COLO829 (cell line): Measurements from ENCODE around the gene MRPL10.
A peak's percentile ranks its signal among the peaks of the same experiment; 100 is the strongest.

Experiments
- DNase-seq: peaks from one replicate; pipeline ENCODE4 v3.0.0; 2012; ENCODE audit warnings: low spot score

MRPL10 gene

DNA sequence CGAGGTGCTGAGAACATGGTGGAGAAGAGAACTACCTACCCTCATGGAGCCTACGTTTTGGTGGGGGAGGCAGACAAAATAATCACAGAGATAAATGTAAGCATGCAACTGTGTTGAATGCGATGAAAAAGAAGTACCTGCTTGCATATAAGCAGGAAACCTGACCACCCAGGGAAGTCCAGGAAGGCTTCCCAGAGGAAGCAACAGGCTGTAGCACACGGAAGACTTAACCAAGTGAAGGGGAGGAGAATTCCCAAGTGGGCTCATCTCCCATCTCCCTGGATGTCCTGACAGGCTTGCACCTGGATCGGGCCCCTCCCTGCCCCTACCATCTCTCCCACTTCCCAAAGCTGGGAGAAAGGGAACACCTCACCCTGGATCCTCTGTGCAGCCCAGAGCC, 7.7 kb upstream of the MRPL10 start:
- DNase-seq: no peak

DNA sequence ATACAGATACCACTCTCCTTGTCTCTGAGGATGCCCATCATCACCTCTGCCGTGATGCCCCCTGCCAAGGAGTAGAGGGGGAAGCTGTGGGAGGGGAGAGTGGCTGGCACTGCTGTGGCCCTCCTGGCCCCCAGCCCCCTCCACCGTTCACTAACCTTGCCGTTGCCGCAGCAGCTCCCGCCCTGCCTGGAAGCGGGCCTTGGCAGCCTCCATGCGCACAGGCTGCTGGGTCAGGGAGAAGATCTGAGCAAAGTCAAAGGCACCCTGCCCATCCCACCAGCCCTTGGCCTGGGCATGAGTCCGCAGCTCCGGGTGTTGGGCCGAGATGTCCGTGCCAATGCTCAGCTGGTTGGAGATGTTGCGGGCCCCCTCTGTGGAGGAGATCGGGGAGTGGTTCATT, 7.3 kb upstream of the MRPL10 start:
- no peak for DNase-seq

DNA sequence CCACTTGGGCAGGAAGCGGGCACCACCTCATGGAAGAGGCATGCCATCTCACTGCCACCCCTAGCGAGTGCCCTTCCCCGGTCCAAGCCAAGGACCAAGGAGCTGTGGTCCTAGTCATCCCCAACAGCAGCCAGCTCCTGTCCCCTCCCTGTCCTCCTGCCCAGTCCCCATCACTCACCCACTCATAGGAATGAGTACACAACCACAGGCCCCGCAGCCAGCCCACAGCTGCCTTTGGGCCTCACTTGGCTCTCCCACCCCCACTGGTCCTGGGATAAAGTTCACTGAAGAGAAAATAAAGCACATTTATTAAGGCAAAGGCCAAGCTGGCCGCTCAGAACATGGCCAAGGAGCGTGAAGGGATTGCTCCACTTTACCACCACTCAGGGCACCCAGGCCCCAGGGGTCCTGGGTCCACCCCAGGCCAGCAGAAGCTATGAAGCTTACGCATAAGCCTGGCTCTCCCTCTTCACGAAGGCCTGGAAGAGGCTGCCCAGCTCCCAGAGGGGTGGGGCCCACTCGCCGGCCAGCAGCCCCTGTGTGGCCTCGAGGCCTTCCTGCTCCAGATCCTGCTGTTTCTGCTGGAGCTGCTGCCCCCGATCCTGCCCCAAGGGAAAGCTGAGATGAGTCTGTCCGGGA, 6.2 kb upstream of the MRPL10 start:
- no peak for DNase-seq

DNA sequence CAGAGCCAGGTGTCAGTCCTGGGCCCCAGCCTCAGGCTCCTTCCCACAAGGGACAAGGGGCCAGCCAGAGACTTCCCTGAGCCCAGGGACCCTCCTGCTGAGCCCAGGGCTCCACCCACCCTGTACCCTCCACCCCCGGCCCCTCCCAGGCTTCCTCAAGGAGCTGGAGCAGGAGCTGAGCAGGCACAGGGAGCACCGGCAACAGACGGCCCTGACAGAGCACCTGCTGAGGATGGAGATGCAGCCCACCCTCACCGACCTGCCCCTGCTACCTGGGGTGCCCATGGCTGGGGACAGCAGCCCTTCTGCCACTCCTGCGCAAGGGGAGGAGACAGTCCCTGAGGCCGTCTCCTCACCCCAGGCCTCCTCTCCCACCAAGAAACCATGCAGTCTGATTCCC, 5.3 kb upstream of the MRPL10 start:
- no peak for DNase-seq

GRCh38 chr17:47834756-47835155, 3.4 kb upstream of the MRPL10 start:
- DNase-seq: no peak

DNA sequence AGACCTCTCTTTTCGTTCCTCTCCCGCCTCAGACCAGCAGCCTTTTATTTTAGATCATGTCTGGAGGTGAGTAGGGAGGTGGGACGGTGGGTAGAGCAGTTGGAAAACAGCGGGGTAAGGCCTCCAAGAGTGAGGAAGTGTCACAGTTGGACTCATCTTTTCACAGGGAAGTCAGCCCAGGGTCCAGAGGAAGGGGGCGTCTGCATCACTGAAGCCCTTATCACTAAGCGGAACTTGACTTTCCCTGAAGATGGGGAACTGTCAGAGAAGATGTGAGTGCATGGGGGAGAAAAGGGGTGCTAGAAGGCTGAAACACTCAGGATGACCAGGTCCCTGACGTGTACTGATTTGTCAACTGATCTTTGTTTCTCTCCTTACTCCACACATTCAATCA, 590 bp upstream of the MRPL10 start:
- DNase-seq: no peak

DNA sequence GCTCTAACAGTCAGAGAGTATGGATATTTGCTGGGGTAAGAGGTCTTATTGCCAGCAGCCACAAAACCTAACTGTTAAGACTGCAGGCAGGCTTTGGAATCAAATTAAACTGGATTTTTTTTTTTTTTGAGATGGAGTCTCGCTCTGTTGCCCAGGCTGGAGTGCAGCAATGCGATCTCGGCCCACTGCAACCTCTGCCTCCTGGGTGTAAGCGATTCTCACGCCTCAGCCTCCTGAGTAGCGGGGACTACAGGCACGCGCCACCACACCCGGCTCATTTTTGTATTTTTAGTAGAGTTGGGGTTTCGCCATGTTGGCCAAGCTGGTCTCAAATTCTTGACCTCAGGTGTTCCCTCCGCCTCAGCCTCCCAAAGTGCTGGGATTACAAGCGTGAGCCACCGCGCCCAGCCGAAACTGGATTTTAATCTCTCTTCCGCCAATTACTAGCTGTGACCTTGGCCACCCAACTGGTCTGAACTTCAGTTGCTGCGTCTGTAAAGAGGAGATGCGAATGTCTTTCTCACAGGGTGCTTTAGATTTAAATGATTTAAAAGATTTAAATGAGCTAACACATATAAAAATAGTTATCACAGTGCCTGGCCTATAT, 842 bp downstream of the MRPL10 start:
- no peak for DNase-seq

DNA sequence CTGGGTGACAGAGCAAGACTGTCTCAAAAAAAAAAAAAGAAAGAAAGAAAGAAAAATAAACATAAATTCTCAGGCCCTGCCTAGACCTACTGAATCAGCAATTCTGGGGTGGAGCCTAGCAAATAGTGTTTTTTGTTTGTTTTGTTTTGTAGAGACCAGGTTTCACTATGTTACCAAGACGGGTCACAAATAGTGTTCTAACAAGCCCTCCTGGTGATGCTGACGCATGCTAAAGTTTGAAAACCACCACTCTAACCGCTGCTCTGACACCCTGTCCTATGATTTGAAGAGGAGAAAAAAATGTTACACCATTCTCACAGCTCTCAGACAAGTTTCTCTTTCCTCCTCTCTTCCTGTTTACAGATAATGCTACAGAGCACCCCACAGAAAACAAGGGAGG, 1.5 kb downstream of the MRPL10 start:
- DNase-seq: no peak

GRCh38 chr17:47823519-47823918, 7.8 kb downstream of the MRPL10 start:
- DNase-seq: no peak

- no peak for DNase-seq
Observed at GRCh38 chr17:47822785-47823184, 8.6 kb downstream of the MRPL10 start.

- DNase-seq: peak; percentile 34
Observed at GRCh38 chr17:47821424-47822391, 9.6 kb downstream of the MRPL10 start, which contains the start of gene OSBPL7. OSBPL7 (minus strand) TSS chr17:47821794; CDS start chr17:47820278, 1,516 bp downstream.

DNA sequence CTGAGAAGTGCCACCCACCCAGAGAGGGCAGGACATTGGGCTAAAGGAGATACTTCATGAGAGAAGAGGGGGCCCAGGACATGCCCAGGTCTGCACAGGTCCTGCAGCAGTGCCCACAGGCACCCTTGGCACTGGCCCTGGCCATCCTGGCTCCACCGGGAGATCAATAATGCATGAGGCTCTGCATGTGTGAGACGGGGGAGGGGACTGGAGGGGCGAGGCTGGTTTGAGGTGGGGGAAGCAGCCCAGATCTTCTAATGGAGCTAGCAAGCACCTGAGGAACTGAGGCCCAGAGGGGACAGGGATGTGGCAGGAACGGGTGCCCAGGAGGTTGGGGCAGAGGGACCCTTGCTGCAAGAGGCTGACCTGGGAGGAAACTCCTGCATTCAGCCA, 10.3 kb downstream of the MRPL10 start:
- DNase-seq: no peak

GRCh38 chr17:47820033-47820789, 11.1 kb downstream of the MRPL10 start:
- no peak for DNase-seq

GRCh38 chr17:47819475-47819874, 11.9 kb downstream of the MRPL10 start:
- DNase-seq: no peak

- DNase-seq: no peak
Observed at GRCh38 chr17:47818002-47818695, 13.2 kb downstream of the MRPL10 start.

DNA sequence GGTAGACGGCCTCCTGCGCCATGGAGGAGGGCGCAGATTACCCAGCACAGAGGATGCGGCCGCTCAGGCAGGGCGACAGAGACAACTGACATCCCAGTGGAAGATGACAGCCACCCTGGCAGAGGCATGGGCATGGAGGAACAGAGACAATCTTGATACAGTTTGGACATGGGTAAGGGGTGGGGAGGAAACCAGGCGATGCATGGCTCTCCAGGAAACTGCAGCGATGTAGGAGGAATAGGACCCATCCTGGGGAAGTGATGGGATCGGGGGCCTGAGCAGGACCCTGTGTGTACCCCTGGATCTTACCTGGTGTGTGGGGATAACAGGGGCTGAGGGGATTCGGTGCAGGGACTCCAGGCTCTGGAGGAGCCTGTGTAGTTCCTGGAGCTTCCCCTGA, 14.4 kb downstream of the MRPL10 start:
- DNase-seq: no peak

GRCh38 chr17:47816111-47816735, 15.1 kb downstream of the MRPL10 start:
- DNase-seq: no peak

- DNase-seq: no peak
Observed at GRCh38 chr17:47815106-47815918, 16.0 kb downstream of the MRPL10 start.

DNA sequence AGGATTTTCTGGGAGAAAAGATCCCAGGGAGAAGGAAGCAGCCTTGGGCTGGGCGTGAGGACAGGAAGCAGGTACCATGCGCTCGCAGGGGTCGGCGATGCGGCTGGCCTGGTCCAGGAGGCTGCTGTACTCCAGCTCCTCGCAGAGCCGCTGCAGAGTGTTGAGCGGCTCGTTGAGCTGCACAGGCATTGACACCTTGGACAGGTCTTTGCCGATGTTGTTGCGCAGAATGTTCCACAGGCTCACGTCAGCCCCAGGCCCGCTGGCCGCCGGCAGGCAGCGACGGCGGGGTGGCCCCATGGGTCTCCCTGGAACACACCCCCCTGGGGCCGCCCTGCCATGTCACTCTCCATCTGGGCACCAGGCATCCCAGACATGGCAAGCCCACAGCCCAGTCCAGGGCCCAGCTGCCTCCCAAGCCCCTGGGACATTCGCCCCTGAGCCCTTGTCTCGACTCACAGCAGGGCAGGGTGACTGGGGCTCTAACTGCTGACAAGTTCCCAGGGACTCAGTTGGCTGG, 17.8 kb downstream of the MRPL10 start:
- no peak for DNase-seq

GRCh38 chr17:47813077-47813476, 18.3 kb downstream of the MRPL10 start:
- no peak for DNase-seq
